Osteocyte (in vitro differentiated cells): ENCODE results near the gene NDRG4. TPM values are rescaled to one million over a fixed set of nuclear protein-coding genes. Genes with fewer than 3 reads are reported as not detected.

Experiments
- DNase-seq: peaks from one replicate; pipeline ENCODE4 v3.0.0; 2021; ENCODE audit warnings: mixed read lengths; ENCODE audit not compliant: unreplicated experiment; ENCODE audit errors: extremely low spot score
- H3K27ac Mint-ChIP-seq: one replicate; pipeline ENCODE4 v1.8.0; 2021; ENCODE audit warnings: mild to moderate bottlenecking, mixed read lengths; ENCODE audit not compliant: unreplicated experiment
- H3K27me3 Mint-ChIP-seq: one replicate; pipeline ENCODE4 v1.8.0; 2021; ENCODE audit warnings: mixed read lengths; ENCODE audit not compliant: unreplicated experiment
- H3K36me3 Mint-ChIP-seq: one replicate; pipeline ENCODE4 v1.8.0; 2021; ENCODE audit warnings: mixed read lengths; ENCODE audit not compliant: unreplicated experiment
- H3K4me1 Mint-ChIP-seq: one replicate; pipeline ENCODE4 v1.8.0; 2021; ENCODE audit warnings: mixed read lengths; ENCODE audit not compliant: unreplicated experiment
- H3K4me3 Mint-ChIP-seq: one replicate; pipeline ENCODE4 v1.8.0; 2021; ENCODE audit warnings: mild to moderate bottlenecking, moderate library complexity, mixed read lengths; ENCODE audit not compliant: unreplicated experiment
- H3K9me3 Mint-ChIP-seq: one replicate; pipeline ENCODE4 v1.8.0; 2021; ENCODE audit warnings: mixed read lengths; ENCODE audit not compliant: unreplicated experiment
- CTCF ChIP-seq: fragments of 200-600 bp; sonication (generic); IDR thresholded peaks from 2 replicates; pipeline ENCODE4 v1.5.0; 2021; ENCODE audit warnings: antibody characterized with exemption, mild to moderate bottlenecking, moderate library complexity
- total RNA-seq: library from RNA; stranded (reverse); gene quantifications from 2 replicates; pipeline ENCODE4 v1.2.1, GENCODE V29; 2021

NDRG4 gene
- total RNA-seq, 1 donor from 2014 or later: 13.1 TPM

- Mint-ChIP-seq H3K4me3 (no peak overlapping the region), H3K27me3 (no peaks in the 10 kb centered on the region), H3K9me3 (no peaks in the 10 kb centered on the region), H3K4me1 (no peaks in the 10 kb centered on the region), H3K27ac (no peak overlapping the region), H3K36me3 (peaks cover 61% of the 10 kb centered on the region)
- no peak for TF ChIP-seq CTCF
- DNase-seq: no peak
Measured at GRCh38 chr16:58530179-58530578, 30.2 kb downstream of the NDRG4 start.

- Mint-ChIP-seq H3K4me3 (no peak overlapping the region), H3K27me3 (no peaks in the 10 kb centered on the region), H3K36me3 (peaks cover 57% of the 10 kb centered on the region), H3K4me1 (no peaks in the 10 kb centered on the region), H3K27ac (no peak overlapping the region), H3K9me3 (no peaks in the 10 kb centered on the region)
- no peak for TF ChIP-seq CTCF
- DNase-seq: no peak
Measured at GRCh38 chr16:58532414-58532813, 32.5 kb downstream of the NDRG4 start.

- Mint-ChIP-seq H3K36me3 (peaks cover 69% of the 10 kb centered on the region), H3K4me1 (no peaks in the 10 kb centered on the region), H3K27me3 (no peaks in the 10 kb centered on the region), H3K27ac (no peak overlapping the region), H3K4me3 (no peak overlapping the region), H3K9me3 (no peaks in the 10 kb centered on the region)
- DNase-seq: no peak
- TF ChIP-seq CTCF: no peak
Measured at GRCh38 chr16:58533751-58534470, 34.0 kb downstream of the NDRG4 start.

GRCh38 chr16:58535100-58535499 lies 35.2 kb downstream of the NDRG4 start:
- no peak overlapping the region for H3K4me3 Mint-ChIP-seq
- no peak for TF ChIP-seq CTCF
- no peaks in the 10 kb centered on the region for H3K9me3 Mint-ChIP-seq
- peaks cover 71% of the 10 kb centered on the region for H3K36me3 Mint-ChIP-seq
- no peak for DNase-seq
- no peaks in the 10 kb centered on the region for H3K4me1 Mint-ChIP-seq
- H3K27me3 Mint-ChIP-seq: no peaks in the 10 kb centered on the region
- H3K27ac Mint-ChIP-seq: no peak overlapping the region

- H3K4me3 Mint-ChIP-seq: no peak overlapping the region
- peaks cover 68% of the 10 kb centered on the region for H3K36me3 Mint-ChIP-seq
- no peaks in the 10 kb centered on the region for H3K9me3 Mint-ChIP-seq
- no peaks in the 10 kb centered on the region for H3K27me3 Mint-ChIP-seq
- TF ChIP-seq CTCF: no peak
- DNase-seq: no peak
- no peaks in the 10 kb centered on the region for H3K4me1 Mint-ChIP-seq
- H3K27ac Mint-ChIP-seq: no peak overlapping the region
Measured at GRCh38 chr16:58536278-58536677, 36.3 kb downstream of the NDRG4 start.
